GM18505 (cell line): ENCODE data around the gene PTPRF.

ENCODE experiments used
- ATAC-seq: cut with Tn5 transposase; IDR thresholded peaks from one replicate; pipeline ENCODE4 v1.9.1; 2021; ENCODE audit not compliant: unreplicated experiment
- POLR2A ChIP-seq: IDR thresholded peaks from 4 replicates; pipeline ENCODE4 v1.6.1; 2011; ENCODE audit warnings: borderline replicate concordance; ENCODE audit not compliant: insufficient read depth, insufficient read length; ENCODE audit errors: extremely low read depth

PTPRF gene

DNA sequence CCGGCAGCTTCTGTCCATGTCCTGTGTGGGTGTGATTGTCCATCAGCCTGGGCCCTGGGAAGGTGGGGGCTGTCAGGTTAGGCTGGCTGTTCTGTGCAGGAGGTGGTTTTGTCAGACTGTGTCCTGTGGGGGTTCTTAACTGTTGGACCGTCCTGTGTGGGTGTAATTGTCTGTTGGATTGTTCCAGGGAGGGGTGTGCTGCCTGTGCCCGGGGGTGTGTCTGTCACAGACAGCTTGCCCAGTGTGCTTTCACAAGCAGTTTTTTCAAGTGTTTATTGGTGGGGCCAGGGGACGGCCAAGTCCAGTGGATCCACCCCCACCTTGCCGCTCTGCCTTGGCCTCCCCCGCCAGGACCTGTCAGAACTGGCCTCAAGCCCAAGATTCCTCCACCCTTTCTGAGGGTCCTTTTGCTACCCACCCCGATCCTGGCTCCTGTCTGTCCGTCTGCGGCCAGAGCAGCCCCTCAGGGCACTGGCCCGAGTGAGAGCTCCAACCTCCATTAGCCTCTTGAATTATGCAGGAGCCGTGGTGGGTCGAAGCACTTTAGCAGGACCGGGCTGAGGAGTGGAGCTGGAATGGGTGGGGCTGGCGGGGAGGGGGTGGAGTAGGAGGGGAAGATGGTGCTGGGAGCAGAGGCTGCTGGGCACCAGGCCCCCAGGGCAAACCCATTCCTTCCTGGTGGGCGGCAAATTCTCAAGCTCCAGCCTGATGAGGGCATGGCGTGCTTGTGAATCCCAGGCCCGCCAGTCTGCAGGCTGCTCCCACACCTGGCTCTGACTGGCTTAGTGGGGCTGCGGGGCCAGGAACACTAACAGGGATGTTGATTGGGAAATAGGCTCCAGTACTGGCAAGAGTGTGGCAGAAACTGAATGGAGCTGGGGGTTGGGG, 47.2 kb downstream of the PTPRF start:
- ATAC-seq, result no peak
- TF ChIP-seq POLR2A, result no peak

DNA sequence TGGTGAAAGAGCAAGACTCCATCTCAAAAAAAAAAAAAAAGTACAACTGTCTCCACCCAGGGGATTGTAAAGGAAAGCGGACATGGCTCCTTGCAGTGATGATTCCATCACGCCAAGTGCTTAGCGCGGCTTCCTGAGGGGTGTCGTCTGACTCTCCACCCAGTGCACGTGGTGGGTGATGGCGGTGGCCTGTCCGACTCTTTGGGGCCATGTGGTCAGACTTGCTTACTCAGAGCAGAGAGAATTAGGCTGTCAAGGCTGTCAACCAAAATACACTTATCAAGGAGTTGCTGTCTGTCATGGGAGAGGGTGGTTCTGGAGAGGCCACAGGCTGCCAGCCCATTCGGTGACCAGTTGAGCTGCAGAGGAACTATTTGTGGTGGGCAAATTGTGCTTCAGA, 49.4 kb downstream of the PTPRF start:
- ATAC-seq, result no peak
- TF ChIP-seq POLR2A, result no peak

DNA sequence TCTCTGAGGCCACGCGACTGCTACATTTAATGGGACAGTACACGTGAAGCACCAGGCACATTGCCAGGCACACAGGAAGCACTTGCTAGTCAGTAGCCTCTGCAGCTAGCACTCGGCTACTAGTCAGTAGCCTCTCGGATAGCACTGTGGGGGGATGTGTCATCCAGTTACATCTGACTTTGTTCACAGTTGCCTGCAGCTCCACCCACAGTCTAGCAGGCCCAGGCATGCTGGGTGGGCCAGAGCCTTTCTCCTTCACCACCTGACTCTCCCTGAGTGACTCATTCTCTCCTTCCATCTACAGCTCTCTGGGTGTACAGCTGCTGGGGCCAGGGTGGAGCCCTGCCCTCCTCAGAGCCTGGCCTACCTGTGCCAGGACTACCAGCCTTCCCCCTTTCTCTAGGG, 51.5 kb downstream of the PTPRF start:
- no peak for TF ChIP-seq POLR2A
- no peak for ATAC-seq

DNA sequence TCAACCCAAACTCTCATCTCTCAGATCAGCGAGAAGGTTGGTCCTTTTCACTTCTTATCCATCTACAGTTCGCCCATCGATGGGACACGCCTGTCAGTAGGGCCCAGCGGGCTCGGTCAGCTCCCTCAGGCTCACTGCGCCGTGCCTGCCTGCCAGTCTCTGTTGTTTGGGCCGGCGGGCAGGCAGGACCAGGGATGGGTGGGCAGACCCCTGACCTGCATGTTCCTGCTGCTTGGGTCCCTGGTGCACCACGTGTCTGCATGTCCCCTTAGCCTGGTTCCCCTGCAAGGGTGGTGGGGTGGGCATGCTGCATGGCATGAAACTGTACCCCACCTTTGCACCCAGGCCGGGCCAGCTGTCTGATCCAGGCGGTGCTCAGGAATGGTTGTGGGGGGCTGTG, 52.4 kb downstream of the PTPRF start:
- no peak for TF ChIP-seq POLR2A
- ATAC-seq, result no peak

DNA sequence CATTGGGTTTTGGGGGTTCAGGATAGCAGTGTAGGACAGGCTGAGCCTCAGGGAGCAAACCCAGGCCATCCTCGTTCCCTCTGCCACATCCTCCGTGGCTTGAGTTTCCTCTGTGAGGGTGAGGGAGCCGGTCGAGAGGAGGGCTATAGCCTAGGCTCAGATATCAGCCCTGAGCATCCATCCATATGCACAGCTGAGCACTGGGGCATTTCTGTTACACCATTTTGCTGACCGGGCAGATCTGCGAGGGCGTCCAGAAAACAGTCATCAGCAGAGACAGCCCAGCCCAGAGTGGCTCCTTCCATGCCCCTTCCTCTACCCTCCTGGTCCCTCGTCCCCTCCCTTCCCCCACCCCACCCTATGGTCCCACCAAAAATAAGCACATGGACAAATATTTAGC, 53.5 kb downstream of the PTPRF start:
- no peak for TF ChIP-seq POLR2A
- ATAC-seq, result no peak

DNA sequence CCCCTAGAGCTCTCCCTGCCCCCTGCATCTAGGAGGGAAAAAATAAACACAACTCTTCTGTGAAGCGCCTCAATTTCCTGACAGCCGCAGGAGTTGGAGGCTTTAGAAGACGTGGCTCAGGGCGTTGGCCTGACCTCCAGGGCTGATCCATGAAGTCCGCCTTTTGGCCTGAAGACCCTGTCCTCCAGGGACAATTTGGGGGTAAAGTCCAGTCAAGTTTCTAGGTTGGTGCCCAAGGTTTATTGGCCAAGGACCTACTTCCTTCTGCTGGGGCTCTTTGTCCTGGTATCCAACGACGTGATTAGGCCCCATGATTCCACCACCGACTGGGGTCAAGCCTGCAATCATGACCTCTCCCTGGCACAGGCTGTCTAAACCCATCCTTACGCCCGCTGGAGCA, 54.9 kb downstream of the PTPRF start:
- ATAC-seq, result no peak
- TF ChIP-seq POLR2A, result no peak

DNA sequence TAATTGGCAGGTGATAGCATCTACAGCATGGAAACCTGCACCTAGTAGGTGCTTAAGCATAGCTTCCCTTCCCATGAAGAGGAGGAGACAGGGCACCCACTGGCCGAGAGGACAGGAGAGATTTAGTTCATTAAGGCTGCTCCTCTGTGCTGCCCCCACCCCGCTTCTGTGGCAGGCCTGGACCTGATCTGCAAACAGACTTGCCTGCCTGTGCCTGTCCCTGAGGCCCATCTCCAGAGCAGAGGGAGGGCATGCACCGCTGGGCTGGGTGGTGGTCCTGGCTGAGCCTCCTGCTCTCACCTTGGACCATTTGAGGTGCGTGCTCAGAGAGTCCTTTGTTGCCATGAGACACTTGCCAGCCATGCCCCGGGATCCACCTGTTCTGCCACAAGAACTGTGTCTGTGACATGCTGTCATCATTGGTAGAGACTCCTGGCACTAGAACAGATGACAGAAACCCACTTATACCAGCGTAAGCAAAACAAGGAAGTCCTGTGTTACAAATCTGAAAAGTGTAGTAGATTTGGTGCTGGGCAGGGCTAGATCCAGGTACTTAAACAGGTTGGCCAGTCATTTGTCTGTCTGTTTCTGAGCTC, 55.6 kb downstream of the PTPRF start:
- no peak for TF ChIP-seq POLR2A
- ATAC-seq, result no peak

DNA sequence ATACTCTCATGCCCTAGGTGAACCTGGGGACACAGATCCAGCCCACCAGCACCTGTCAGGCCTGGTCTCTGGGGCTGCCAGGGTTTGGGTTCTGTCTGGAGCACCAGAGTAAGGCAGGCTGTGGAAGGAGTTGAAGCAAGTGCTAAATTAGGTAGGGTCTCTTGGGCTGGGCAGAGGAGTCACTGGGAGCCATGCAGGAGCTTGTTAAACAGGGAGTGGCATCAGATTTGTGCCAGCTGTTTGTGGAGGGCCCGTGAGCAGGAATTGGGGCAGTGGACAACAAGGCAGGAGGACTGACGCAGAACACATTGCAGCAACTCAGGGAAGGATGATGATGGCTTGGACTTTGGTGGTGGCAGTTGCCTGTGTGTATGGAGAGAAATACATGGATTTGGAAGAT, 56.3 kb downstream of the PTPRF start:
- TF ChIP-seq POLR2A, result no peak
- no peak for ATAC-seq

DNA sequence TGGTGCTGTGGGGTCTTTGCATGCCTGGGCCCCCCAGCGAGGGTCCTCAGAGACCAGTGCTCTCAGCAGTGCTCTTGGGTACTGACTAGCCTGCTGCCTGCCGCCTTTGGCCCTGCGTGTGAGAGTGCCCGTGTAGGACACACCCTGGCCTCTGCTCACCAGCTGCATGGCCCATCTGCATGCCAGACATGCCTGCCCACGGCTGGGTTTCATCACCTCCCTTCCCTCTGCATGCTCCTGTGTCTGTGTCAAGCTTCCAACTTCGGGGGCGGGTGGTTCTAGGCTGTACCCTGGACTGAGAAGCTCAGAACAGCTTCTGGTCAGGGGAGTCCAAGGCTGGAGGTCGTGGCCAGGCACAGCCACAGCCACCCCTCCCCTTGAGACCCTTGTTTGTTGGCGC, 56.9 kb downstream of the PTPRF start:
- ATAC-seq, result no peak
- no peak for TF ChIP-seq POLR2A

DNA sequence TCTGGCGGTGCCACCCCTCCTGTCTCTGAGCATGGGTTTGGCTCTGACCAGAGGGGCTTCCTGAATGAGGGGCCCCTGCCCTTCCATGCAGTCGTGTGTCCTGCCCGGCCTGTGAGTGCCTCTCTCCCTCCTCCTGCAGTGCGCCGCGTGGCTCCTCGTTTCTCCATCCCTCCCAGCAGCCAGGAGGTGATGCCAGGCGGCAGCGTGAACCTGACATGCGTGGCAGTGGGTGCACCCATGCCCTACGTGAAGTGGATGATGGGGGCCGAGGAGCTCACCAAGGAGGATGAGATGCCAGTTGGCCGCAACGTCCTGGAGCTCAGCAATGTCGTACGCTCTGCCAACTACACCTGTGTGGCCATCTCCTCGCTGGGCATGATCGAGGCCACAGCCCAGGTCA, 57.9 kb downstream of the PTPRF start:
- TF ChIP-seq POLR2A, result no peak
- no peak for ATAC-seq

DNA sequence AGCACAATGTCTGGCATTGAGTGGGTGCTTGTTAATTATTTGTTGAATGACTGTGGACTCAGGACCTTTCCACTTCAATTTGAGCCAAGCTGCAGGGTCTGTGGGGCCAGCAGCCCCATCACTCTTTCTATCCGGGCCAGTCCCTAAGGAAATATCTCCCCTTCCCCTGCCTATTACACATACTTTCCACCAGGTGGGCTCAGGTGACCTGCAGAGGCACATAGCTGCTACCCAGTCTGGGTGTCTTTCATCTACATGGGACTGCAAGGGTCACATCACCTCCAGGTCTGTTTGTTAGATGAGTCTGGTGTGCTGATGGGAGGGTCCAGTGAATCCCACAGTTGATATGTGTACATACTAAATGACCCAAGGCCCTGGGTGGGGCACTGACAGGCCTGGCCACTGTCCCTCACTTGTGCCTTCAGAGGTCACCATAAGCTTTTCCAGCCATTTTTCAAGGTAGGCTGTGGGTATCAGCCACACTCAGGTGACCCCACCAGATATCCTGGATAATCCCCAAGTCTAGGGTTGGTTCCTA, 59.8 kb downstream of the PTPRF start:
- ATAC-seq, result no peak
- TF ChIP-seq POLR2A, result no peak

DNA sequence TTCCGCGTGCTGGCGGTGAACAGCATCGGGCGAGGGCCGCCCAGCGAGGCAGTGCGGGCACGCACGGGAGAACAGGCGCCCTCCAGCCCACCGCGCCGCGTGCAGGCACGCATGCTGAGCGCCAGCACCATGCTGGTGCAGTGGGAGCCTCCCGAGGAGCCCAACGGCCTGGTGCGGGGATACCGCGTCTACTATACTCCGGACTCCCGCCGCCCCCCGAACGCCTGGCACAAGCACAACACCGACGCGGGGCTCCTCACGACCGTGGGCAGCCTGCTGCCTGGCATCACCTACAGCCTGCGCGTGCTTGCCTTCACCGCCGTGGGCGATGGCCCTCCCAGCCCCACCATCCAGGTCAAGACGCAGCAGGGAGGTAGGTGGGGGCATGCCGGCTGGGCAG, 60.5 kb downstream of the PTPRF start:
- no peak for ATAC-seq
- TF ChIP-seq POLR2A, result no peak

DNA sequence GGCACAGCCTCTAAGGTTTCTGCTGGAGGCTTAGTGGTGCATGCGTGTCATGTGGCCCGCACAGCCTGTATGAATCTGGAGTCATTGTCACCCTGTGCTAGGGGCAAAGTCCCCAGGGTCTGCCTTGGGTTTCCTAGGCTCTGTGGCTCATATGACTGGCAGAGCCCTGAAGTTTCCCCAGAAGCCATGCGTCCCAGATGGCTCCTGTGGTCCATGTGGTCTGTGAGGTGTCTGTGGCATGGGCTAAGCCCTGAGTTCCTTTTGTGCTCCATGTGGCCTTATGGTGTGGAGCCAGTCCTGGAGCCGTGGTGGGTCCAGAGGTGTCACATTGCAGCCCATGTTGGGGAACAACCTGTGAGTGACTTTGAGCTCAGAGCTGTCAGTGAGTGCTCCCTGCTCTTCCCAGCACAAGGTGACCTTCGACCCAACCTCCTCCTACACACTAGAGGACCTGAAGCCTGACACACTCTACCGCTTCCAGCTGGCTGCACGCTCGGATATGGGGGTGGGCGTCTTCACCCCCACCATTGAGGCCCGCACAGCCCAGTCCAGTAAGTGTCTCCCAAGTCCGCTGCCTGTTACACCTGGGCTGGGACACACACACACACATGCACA, 61.5 kb downstream of the PTPRF start:
- no peak for TF ChIP-seq POLR2A
- ATAC-seq, result no peak

DNA sequence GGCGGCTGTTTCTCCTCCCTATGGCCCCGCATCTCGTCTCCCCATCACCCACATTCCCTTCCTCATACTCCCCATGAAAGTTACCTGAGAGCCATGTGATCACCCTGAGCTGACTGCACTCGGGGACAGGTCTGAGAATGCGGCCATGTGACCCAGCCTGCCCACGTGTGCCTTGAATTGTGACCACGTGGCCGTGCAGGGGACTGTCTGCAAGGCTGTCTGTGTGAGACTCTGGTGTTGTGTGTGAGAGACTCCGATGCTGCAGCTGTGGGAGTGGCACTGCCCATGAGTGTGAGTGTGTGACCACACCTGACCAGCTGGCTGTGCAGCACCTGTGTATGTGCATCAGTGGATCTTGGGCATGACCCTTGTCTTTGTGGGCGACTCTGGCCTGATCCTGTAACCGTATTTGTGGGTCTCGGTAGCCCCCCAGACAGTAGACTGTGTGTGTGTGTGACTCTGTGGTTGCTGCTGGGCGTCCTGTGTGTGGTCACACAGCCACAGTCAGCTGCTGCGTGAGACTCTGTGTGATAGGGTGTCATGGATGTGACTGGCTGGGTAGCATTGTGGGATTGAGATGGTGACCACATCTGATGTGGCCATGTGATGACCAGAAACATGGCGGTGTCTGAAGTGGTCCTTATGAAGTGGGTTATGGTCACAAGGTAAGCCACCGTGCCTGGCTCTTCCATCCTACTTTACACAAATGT, 62.4 kb downstream of the PTPRF start:
- no peak for ATAC-seq
- TF ChIP-seq POLR2A, result no peak

DNA sequence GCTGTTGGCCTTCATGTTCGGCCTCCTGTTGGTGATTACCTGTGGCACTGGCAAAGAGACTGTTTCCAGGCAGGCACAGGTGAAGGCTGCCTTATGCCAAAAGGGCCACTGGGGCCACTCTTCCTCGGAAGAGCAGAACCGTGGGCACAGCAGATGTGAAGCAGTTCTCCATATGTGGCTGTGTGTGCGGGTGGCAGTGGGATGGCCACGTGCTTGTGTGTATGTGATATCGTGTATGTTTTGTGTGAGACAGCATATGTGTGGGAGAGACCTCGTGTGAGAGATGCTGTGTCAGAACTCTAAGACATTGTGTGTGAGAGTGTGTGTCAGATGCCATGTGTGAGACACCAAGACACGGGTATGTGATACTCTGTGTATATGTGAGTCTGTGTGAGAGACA, 65.9 kb downstream of the PTPRF start:
- ATAC-seq, result no peak
- TF ChIP-seq POLR2A, result no peak
